DND-41 (cell line): Measurements from ENCODE around the gene NFIA.

Experiments
- ATAC-seq: fragments of 200-7000 bp; cut with Tn5 transposase; 3 replicates; pipeline ENCODE4 v1.9.1; 2021; ENCODE audit warnings: low read depth; ENCODE audit not compliant: insufficient read depth
- DNase-seq: peaks from one replicate; pipeline ENCODE4 v3.0.0-alpha.2; 2020
- H2AFZ ChIP-seq: 2 replicates; pipeline ENCODE4 v1.6.0; 2012; ENCODE audit warnings: low read depth, low read length
- H3K27ac ChIP-seq: 2 replicates; pipeline ENCODE4 v1.5.1; 2012; ENCODE audit warnings: low read length, inconsistent platforms
- H3K27me3 ChIP-seq: fragments of 200-600 bp; sonication (generic); 2 replicates; pipeline ENCODE4 v1.6.0; 2012; ENCODE audit warnings: low read length, mild to moderate bottlenecking, inconsistent platforms; ENCODE audit not compliant: insufficient read depth, poor library complexity
- H3K36me3 ChIP-seq: 2 replicates; pipeline ENCODE4 v1.5.1; 2012; ENCODE audit warnings: low read length, inconsistent platforms; ENCODE audit not compliant: insufficient read depth
- H3K4me1 ChIP-seq: 2 replicates; pipeline ENCODE4 v1.5.1; 2012; ENCODE audit warnings: mild to moderate bottlenecking, low read length; ENCODE audit not compliant: insufficient read depth
- H3K4me2 ChIP-seq: 2 replicates; pipeline ENCODE4 v1.6.0; 2012; ENCODE audit warnings: mild to moderate bottlenecking, moderate library complexity, low read length, inconsistent platforms; ENCODE audit not compliant: insufficient read depth
- H3K4me3 ChIP-seq, 2 experiments: fragments of 200-600 bp in 1 of 2; shearing (Covaris generic) in 1 of 2; 2 replicates each; pipeline ENCODE4 v1.5.1; 2012 to 2016; ENCODE audit warnings: inconsistent platforms in 2 of 2, low read length in 2 of 2, mild to moderate bottlenecking in 2 of 2, low read depth in 1 of 2, moderate library complexity in 1 of 2
- H3K79me2 ChIP-seq: 2 replicates; pipeline ENCODE4 v1.6.0; 2012; ENCODE audit warnings: low read length, inconsistent platforms; ENCODE audit not compliant: insufficient read depth
- H3K9ac ChIP-seq: 2 replicates; pipeline ENCODE4 v1.6.0; 2012; ENCODE audit warnings: low read depth, mild to moderate bottlenecking, inconsistent platforms, low read length, moderate library complexity
- H3K9me3 ChIP-seq: 2 replicates; pipeline ENCODE4 v1.5.1; 2012; ENCODE audit warnings: low read length, moderate library complexity, mild to moderate bottlenecking, inconsistent platforms; ENCODE audit not compliant: insufficient read depth, severe bottlenecking
- H4K20me1 ChIP-seq: 2 replicates; pipeline ENCODE4 v1.6.0; 2012; ENCODE audit warnings: low read length; ENCODE audit not compliant: insufficient read depth
- EZH2 ChIP-seq: IDR thresholded peaks from 3 replicates; pipeline ENCODE4 v1.6.1; 2012; ENCODE audit warnings: borderline replicate concordance, low read depth, mild to moderate bottlenecking, moderate library complexity, low read length, inconsistent platforms; ENCODE audit not compliant: severe bottlenecking
- TF ChIP-seq, protein P1 (sequence below): IDR thresholded peaks from 2 replicates; pipeline ENCODE4 v1.5.1; 2012; ENCODE audit warnings: borderline replicate concordance, low read length, moderate library complexity, mild to moderate bottlenecking; ENCODE audit not compliant: poor library complexity, severe bottlenecking; ENCODE audit errors: extremely low read depth

The NFIA gene

GRCh38 chr1:61441723-61442262 is 359.4 kb downstream of the NFIA start:
- no peak overlapping the region for H3K9ac ChIP-seq
- DNase-seq (no peak), ATAC-seq (no peak)
- H3K4me3 ChIP-seq = no peak overlapping the region
- H3K27ac ChIP-seq = no peak overlapping the region
- no peaks in the 10 kb centered on the region for H3K4me1 ChIP-seq
- no peaks in the 10 kb centered on the region for H3K36me3 ChIP-seq
- H3K27me3 ChIP-seq = no peaks in the 10 kb centered on the region
- H3K9me3 ChIP-seq = no peaks in the 10 kb centered on the region
- H3K4me2 ChIP-seq = no peak overlapping the region
- H3K79me2 ChIP-seq = no peaks in the 10 kb centered on the region
- H2AFZ ChIP-seq = no peak overlapping the region
- H4K20me1 ChIP-seq = no peaks in the 10 kb centered on the region
- TF ChIP-seq EZH2 = no peak
- TF ChIP-seq, protein P1, sequence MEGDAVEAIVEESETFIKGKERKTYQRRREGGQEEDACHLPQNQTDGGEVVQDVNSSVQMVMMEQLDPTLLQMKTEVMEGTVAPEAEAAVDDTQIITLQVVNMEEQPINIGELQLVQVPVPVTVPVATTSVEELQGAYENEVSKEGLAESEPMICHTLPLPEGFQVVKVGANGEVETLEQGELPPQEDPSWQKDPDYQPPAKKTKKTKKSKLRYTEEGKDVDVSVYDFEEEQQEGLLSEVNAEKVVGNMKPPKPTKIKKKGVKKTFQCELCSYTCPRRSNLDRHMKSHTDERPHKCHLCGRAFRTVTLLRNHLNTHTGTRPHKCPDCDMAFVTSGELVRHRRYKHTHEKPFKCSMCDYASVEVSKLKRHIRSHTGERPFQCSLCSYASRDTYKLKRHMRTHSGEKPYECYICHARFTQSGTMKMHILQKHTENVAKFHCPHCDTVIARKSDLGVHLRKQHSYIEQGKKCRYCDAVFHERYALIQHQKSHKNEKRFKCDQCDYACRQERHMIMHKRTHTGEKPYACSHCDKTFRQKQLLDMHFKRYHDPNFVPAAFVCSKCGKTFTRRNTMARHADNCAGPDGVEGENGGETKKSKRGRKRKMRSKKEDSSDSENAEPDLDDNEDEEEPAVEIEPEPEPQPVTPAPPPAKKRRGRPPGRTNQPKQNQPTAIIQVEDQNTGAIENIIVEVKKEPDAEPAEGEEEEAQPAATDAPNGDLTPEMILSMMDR = no peak

DNA sequence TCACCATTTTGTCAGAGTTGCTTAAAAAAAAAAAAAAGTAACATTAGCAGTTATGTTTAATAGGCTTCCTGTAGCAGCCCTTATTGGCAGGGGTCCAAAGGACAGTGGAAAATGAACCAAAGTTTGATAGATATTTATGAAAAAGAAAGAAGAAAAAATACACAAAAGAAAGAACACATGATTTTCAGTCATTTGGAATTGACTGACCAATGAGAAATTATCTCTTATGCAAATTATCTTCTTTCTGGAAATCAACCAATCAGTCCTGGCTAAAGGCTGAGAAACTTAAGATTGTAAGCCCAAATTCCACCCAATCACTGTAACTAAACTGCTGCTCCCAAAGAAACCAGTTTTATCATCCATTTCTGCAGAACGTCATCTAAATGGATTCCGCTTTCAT is 360.2 kb downstream of the NFIA start:
- ATAC-seq (no peak), DNase-seq (no peak)
- H3K36me3 ChIP-seq = no peaks in the 10 kb centered on the region
- no peaks in the 10 kb centered on the region for H3K4me1 ChIP-seq
- no peaks in the 10 kb centered on the region for H4K20me1 ChIP-seq
- no peak overlapping the region for H3K9ac ChIP-seq
- no peaks in the 10 kb centered on the region for H3K27me3 ChIP-seq
- no peak overlapping the region for H3K4me3 ChIP-seq
- no peak overlapping the region for H3K4me2 ChIP-seq
- H3K79me2 ChIP-seq = no peaks in the 10 kb centered on the region
- no peak overlapping the region for H2AFZ ChIP-seq
- no peak for TF ChIP-seq EZH2
- TF ChIP-seq, protein P1 = no peak
- H3K9me3 ChIP-seq = no peaks in the 10 kb centered on the region
- H3K27ac ChIP-seq = no peak overlapping the region

- no peak overlapping the region for H2AFZ ChIP-seq
- TF ChIP-seq, protein P1 = no peak
- no peak for TF ChIP-seq EZH2
- no peak overlapping the region for H3K4me3 ChIP-seq
- H3K27me3 ChIP-seq = no peaks in the 10 kb centered on the region
- DNase-seq (no peak), ATAC-seq (no peak)
- no peak overlapping the region for H3K9ac ChIP-seq
- no peaks in the 10 kb centered on the region for H4K20me1 ChIP-seq
- no peaks in the 10 kb centered on the region for H3K9me3 ChIP-seq
- no peak overlapping the region for H3K27ac ChIP-seq
- H3K36me3 ChIP-seq = no peaks in the 10 kb centered on the region
- H3K79me2 ChIP-seq = no peaks in the 10 kb centered on the region
- H3K4me2 ChIP-seq = no peak overlapping the region
- H3K4me1 ChIP-seq = no peaks in the 10 kb centered on the region
Observed at GRCh38 chr1:61444288-61444687, 361.9 kb downstream of the NFIA start.

GRCh38 chr1:61445269-61445825 is 363.0 kb downstream of the NFIA start:
- H4K20me1 ChIP-seq = no peaks in the 10 kb centered on the region
- DNase-seq (no peak), ATAC-seq (no peak)
- no peak overlapping the region for H3K4me3 ChIP-seq
- H3K79me2 ChIP-seq = no peaks in the 10 kb centered on the region
- no peaks in the 10 kb centered on the region for H3K4me1 ChIP-seq
- H3K27me3 ChIP-seq = no peaks in the 10 kb centered on the region
- no peaks in the 10 kb centered on the region for H3K36me3 ChIP-seq
- TF ChIP-seq EZH2 = no peak
- TF ChIP-seq, protein P1 = no peak
- no peak overlapping the region for H3K9ac ChIP-seq
- H2AFZ ChIP-seq = no peak overlapping the region
- H3K27ac ChIP-seq = no peak overlapping the region
- H3K9me3 ChIP-seq = no peaks in the 10 kb centered on the region
- H3K4me2 ChIP-seq = no peak overlapping the region
